Ammon's horn (tissue), 1 donor: ENCODE results near the gene HLF.

Source experiments
- DNase-seq: peaks from one replicate; pipeline ENCODE4 v3.0.0-alpha.2; 2016; ENCODE audit warnings: low spot score

HLF gene

GRCh38 chr17:55290492-55291113, 25.8 kb downstream of the HLF start:
- no peak for DNase-seq

- DNase-seq: no peak
Observed at GRCh38 chr17:55291114-55291507, 26.4 kb downstream of the HLF start.

DNA sequence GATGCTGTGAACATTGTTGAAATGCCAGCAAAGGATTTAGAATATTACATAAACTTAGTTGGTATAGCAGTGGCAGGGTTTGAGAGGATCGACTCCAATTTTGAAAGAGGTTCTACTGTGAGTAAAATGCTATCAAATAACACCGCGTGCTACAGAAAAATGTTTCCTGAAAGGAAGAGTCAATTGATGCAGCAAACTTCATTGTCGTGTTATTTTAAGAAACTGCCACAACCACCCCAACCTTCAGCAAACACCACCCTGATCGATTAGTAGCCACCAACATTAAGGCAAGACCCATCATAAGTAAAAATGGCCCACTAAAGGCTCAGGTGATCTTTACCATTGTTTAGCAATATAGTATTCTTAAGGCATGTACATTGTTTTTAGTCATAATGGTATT, 27.3 kb downstream of the HLF start:
- no peak for DNase-seq

GRCh38 chr17:55294042-55294751, 29.4 kb downstream of the HLF start:
- DNase-seq: no peak

GRCh38 chr17:55295411-55296170, 30.8 kb downstream of the HLF start:
- DNase-seq: peak; percentile 66

GRCh38 chr17:55296171-55296695, 31.5 kb downstream of the HLF start:
- no peak for DNase-seq

DNA sequence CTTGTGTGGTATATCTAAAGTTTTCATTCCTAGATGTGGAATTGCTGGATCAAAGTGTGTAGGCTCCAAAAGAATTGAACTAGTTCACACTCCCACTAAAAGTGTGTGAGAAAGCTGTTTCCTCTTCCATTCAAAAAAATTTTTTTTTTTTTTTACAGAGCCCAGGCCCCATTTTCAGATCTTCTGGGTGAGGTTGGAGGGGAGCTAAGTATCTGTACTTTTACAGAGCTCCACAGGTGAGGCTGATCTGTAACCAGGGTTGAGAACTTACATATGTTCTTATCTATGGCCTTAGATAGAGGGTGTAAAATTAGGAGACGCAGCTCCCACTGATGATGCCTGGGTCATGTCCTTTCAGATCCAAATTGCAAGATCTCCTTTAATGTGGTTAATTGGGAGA, 31.9 kb downstream of the HLF start:
- DNase-seq: no peak

GRCh38 chr17:55298111-55298730, 33.5 kb downstream of the HLF start:
- no peak for DNase-seq

DNA sequence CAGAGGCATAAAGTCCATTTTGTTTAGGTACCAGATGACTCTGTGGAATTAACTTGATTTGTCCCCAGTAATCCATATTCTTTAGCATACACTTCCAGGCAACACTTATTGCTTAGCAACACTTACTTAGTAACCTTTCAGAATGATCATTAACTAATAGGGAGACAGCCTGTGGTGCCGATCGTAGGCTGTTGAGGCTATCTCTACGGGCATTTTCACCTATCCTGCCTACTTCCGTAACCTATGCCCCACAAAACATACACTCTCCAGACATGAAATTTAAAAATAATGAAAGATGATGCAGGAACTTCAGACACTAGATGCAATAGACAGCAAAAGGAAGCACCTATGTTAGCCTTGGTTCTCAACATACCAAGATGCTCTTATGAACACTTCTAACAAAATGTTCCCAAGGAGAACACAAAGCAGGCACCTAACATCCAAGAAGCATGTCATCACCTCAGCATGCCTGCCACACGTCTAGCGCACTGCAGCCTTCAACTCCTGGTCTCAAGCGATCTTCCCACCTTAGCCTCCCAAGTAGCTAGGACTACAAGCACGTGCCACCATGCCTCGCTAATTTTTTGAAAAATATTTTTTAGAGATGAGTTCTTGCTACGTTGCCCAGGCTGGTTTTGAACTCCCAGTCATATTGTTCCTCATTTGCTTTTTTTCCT, 34.5 kb downstream of the HLF start:
- no peak for DNase-seq

DNA sequence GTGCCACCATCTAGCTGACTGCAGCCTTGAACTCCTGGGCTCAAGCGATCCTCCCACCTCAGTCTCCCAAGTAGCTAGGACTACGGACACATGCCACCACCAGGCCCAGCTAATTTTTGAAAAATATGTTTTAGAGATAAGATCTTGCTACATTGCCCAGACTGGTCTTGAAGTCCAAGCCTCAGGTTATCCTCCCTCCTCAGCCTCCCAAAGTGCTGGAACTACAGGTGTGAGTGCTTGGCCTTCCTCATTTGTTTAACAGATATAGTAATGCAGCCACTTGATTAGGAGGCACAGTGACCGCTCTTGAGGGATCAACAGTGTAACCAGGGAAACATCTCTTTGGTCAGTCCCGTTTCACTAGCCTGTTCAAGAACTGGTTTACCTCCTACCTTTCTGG, 35.1 kb downstream of the HLF start:
- DNase-seq: no peak

GRCh38 chr17:55300479-55301290, 35.9 kb downstream of the HLF start:
- no peak for DNase-seq

DNA sequence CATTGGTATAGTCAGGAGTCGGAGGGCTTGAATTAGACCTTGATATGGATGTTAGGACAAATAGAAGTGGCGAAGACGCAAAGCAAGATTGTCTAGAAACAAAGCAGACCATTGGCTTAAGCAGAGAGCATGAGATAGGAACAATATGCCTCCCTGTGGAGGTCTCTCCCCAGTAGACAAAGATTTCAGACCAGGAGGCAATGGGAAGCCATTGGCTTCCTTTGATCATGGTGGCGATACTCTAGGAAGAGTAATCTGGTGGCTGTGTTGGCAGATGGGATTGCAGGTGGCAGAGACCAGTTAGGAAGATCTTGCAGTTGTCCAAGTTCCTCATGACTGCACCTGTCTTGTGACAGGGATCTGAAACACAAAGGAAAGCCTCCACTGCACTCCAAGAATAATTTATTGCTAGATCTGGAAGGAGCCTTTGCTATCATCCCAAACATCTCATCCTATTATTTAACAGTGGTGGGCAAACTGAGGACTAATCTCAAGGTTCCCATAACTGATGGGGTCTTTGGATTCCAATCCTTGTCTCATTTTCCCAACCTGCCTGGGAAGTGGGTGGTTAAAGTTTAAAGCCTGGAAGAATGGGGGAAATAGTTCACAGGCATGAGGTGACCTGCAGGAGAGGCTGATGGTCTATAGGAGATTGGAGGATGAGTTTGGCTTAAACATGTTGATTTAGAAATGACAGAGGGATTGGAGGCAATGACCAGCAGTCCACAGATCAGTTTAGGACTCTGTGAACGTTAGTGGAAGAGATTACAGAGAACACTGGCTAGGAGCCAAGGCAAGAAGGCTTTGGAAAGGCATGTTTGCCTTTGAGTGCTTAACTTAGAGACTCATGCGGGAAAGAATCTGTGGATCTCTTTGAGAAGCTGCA, 37.0 kb downstream of the HLF start:
- no peak for DNase-seq

DNA sequence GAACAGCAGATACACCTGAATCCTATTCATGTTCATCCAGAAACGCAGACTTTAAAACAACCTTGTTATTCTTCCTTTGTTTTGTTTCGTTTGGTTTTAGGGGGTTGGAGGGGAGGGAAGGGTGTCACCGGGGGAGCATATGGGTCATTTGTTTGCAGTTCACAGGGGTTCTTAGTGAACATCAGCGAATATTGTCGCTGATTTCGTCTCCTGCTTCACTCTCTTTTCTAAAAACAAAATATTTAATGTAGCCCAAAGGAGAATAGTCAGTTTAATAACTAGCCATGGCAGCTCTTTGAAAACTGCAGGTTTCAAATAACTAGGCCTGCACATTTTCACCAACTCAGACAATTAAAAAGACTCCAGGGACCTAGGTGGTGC, 37.6 kb downstream of the HLF start:
- no peak for DNase-seq

DNA sequence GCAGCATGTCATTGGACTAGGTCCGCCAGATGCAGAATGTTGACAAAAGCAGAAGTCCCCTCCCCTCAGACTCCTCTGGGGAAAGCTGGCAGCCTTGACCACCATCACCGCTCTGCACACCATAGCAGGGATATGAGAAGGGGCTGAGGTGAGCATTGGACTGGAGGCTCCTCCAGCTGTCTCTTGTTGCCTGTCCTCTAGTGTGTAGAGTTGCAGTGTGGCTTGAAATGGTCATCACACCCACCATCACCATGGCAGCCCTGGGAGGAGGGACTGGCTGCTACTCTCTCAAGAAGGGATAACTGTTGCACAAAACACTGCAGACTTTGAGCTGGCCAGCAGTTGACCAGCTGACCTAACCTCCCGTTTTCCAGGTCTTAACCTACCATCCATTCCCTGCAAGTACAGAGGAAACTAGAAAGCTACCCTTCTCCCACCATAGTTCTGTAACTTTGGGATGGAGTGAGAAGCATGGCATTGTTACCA, 38.3 kb downstream of the HLF start:
- DNase-seq: no peak

- DNase-seq: no peak
Observed at GRCh38 chr17:55303701-55304145, 39.0 kb downstream of the HLF start.

DNA sequence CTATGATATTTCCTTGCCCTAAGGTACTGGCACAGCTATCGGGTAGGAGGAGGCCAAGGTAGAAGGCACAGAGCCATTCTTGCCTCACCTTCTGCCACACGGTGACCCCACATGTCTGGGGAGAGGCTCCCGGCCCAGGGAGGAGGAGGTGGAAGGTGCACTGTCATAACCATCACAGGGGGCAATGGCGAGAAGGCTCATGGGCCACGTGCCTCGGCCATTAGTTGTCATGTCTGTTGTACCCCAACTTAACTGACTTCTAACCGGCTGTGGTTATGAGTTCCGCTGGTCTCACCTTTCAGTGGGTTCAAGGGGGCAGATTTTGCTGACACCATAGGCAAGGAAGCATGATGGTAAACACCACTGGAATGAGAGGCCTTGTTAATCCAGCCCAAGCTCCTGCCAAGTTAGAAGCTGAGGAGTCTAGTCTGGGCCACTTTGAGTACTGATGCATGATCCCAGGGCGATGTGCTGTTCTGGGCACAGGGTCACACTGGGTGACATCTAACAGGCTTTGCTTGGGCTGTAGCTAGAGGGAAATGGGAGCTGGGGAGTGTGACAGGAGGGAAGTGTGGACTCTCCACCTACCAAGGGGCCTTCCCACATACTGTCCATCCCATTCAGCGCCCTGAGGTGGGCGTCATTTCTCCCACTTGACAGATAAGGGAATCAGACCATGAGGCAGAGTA, 39.6 kb downstream of the HLF start:
- no peak for DNase-seq

GRCh38 chr17:55305321-55306087, 40.7 kb downstream of the HLF start:
- DNase-seq: no peak

DNA sequence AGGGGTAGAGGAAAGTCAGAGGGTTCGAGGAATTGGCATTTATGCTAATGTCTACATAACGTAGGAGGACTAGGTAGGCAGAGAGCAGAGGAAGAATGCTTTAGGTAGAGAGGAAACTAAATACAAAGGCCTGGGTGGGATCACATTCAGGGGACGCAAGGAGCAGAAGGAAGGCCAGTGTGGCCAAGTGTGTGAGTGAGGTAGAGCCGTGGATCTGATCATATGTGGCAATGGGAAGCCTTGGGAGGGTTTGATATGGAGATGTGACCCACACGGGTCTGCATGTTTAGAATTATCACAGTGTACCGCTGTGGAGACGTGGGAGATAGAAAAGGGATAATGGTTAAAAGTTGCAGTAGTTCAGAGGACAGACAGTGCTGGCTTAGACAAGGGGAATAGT, 43.1 kb downstream of the HLF start:
- DNase-seq: no peak
